ENCODE measurements around the gene RNU2-1.
"Not testable (repeated sequence)": the region's sequence is repeated elsewhere in the genome, so short reads cannot be mapped to it uniquely, and the experiment has no call there.

Gene RNU2-1

DNA sequence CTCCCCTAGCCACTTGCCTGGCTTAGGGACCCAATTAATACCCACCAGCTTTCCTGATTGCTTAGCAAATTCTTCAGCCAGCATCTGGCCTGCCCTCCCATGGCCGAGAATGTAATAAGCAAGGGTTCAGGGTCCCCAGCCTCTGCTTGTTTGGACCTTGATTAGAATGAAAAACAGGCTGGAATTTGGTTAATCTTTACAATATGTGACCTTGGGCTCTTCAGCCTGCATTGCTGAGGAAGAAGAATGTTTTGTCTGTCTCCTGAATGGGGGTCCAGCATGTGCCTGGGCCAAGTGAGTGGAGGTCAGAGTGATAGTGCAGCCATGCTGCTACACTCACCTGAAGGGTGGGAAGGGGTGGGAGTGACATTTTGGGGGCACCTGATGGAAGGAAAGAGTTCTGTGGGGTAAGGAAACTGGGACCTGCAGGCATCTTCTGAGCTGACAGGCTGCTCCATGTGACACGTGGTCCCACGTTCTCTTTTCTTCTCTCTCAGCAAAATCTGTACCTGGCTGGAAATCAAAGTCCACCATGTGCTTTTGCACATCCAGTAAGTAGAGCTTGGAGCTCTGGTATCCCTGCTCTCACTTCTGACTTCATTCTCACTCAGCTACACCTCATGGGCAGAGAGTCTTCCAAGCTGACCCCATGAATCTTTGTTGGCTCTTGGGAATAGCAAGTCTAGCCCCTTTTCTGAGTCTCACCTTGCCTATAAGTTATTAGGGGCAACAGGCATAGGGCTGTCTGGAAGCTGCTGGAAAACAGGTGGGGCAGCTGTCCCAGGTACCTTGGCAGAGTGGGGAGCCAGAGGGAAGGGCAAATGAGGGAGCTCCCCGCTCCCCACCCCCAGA, 16.8 kb downstream of the RNU2-1 start:
- intact Hi-C loops (cut with DNase I): no loop called here

DNA sequence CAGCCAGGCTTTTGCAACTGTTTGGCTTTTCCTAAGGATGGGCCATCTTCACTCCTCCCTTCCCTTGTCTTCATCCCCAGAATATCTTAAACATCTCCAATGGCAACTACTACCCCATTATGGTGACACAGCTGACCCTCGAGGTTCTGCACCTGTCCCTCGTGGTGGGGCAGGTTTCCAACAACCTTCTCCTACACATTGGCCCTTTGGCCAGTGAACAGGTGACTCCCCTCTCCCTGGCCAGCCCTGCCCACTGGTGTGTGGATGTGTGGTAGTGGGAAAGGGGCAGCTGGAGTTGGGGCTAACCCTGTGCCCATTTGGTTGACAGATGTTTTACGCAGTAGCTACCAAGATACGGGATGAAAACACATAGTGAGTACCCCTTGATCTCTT, 17.4 kb downstream of the RNU2-1 start:
- intact Hi-C loops (cut with DNase I): no loop called here
- peak in 1 of 10 donors; percentile 39 for DNase-seq

More for the DNA sequence above, 16.8 kb downstream of the RNU2-1 start:
- peak in 1 of 10 donors; percentile 35 for DNase-seq

DNA sequence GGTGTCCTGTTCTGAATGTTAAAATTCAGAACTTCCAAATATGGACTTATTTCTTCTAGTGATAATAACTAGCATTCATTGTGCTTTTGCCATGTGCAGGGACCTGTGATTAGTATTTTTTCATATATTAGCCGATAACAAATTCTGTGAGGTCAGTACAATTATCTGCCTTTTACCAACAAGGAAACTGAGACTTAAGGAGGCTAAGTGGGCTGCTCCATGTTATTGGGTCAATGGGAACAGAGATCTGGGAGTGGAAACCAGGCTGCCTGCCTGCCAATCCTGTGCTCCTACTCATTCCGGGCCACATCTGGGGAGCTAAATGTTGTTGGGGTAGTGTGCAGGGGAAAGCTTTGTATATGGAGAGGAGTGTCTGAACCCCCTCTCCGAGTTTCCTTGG, 18.4 kb downstream of the RNU2-1 start:
- no peak for DNase-seq
- intact Hi-C loops (cut with DNase I): no loop called here

DNA sequence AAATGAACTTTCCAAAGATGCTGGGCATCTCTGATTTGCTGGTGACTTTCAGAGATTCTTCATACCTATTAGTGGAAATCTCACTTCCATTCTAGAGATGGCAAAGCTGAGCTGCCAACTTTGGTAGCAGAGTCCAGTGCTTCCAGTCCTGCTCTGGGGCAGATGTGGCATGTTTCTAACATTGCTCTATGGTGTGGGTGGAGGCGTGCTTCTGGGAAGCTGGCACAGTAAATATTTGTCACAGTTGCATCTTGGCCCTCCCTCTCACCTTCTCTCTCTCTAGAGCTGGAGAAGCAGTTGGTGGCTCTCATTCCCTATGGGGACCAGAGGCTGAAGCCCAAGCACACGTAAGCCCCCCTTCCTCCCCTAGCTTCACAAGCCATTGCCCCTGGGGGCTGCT, 20.2 kb downstream of the RNU2-1 start:
- DNase-seq: no peak
- intact Hi-C loops (cut with DNase I): no loop called here

GRCh38 chr17:43212641-43213490, 20.9 kb downstream of the RNU2-1 start:
- no peak for DNase-seq
- intact Hi-C loops (cut with DNase I): no loop called here

DNA sequence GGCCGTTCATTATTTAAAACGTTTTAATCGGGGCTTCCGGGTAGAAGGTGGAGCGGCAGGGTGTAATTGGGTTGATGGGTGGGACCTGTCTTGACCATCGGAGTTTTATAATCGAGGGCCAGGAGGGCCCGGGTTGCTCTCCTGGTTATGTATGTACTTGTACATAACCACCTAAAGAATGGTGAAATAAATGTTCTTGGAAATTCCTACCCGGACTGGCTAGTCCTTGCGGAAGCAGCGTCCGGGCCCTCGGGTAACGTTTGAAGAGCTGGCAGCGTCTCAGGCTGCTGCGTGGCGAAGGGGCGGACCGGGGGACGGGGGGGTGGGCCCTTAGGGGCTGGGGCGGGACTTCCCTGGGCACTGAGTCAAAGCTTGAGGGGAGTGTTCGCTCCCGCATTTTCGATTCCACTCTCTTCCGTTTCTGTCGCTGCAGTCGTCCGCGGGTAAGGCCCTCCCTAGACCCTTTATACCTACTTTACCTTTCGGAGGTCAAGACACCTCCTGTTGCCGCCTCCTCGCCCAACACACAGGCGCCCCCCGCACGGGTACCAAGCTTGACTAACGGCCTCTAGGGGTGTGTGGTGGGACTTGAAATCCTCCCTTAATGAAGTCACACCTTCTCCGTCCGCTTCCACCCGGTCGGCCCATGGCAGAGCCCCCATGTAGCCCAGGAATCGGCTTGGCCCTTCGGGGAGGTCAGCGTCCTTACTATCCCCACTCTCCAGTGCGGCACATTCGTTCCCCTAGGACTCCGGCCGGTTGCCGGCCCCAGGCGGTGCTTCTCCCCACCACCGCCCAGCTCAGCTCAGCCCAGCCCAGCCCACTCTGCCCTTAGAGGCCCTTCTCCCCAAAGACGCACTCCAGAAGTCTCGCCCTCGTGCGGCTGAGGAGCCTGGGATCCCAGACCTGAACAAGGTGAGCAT, 22.0 kb downstream of the RNU2-1 start, which contains the start of gene TMEM106A:
Gene TMEM106A, plus strand, starts transcription at position 396 of the 923 bp plus-strand sequence. CDS start 1,167 bp downstream, outside the sequence.
- peak in 5 of 10 donors; percentile 5 to 85 (median 19) for DNase-seq
- intact Hi-C loops (cut with DNase I): no loop called here

DNA sequence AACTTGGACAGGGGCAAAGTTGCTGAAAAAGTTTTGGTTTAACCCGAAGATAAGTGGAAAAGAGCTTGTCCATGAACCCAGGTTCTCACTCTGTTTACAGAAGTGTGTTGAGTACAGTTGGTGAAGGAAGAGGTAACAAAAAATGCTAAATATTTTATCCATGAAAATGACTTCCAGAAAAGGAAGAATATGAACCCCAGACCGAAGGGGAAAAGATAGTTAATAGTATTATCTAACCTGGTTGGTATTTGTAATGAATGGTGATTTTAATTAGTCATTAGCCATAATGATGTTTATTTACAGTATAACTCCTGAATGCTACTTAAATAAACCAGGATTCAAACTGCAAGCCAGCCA, 22.7 kb downstream of the RNU2-1 start:
- intact Hi-C loops (cut with DNase I): no loop called here
- DNase-seq: no peak

- intact Hi-C loops (cut with DNase I): no loop called here
- DNase-seq: no peak
Measured at GRCh38 chr17:43210576-43210975, 23.2 kb downstream of the RNU2-1 start.

DNA sequence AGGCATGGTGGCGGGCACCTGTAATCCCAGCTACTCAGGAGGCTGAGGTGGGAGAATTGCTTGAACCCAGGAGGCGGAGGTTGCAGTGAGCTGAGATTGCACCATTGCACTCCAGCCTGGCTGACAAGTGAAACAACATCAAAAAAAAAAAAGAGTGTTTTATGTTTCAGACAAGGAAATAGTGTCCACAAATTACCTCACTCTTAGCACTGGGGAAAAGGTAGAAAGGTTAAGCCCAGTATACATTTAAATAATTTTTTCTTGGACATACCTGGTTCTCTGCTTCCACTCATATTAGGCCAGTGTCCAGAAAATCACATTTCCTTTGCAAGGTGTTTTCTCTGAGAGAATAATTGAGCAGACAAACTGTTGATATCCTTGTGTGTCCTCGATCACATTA, 30.8 kb downstream of the RNU2-1 start:
- not testable (repeated sequence) for DNase-seq

DNA sequence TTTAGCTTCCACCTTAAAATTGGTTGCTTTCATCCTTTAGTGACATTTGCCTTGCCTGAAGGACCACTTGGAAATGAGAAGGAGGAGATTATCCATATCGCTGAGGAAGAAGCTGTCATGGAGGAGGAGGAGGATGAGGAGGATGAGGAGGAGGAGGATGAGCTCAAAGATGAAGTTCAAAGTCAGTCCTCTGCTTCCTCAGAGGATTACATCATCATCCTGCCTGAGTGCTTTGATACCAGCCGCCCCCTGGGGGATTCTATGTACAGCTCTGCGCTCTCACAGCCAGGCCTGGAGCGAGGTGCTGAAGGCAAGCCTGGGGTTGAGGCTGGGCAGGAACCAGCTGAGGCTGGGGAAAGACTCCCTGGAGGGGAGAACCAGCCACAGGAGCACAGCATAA, 33.6 kb downstream of the RNU2-1 start:
- intact Hi-C loops (cut with DNase I): no loop called here
- peak in 1 of 10 donors; percentile 46 for DNase-seq

More for the DNA sequence above, 30.8 kb downstream of the RNU2-1 start:
- intact Hi-C loops (cut with DNase I): not testable (repeated sequence)

DNA sequence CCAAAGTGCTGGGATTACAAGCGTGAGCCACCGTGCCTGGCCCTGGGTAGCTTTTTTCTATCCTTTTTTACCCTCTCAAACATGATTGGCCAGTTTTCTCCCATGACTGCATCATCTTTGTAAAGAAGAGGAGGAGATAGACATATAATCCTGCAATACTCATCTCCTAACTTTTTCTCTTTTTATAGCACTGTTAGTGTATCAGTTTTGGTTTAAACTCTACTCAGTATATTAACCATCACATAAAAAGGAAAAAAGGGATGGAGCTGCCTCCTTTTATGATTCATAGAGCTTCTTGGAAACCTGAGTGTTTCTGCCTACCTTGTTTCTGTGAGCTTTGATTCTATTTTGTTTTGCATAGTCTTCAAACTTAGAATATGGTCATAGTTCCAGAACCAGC, 34.1 kb downstream of the RNU2-1 start:
- no peak for DNase-seq
- intact Hi-C loops (cut with DNase I): no loop called here

GRCh38 chr17:43193251-43193650, 40.5 kb downstream of the RNU2-1 start:
- intact Hi-C loops (cut with DNase I): no loop called here
- DNase-seq: no peak

GRCh38 chr17:43186656-43187055, 47.1 kb downstream of the RNU2-1 start:
- intact Hi-C loops (cut with DNase I); DNase-seq: not testable (repeated sequence)

- intact Hi-C loops (cut with DNase I): no loop called here
Measured at GRCh38 chr17:43183921-43184320, 49.9 kb downstream of the RNU2-1 start.

More at GRCh38 chr17:43183921-43184320, 49.9 kb downstream of the RNU2-1 start:
- no peak for DNase-seq
